HepG2 (cell line): ENCODE data around the gene PSMB11. TPM values are rescaled to one million over a fixed set of nuclear protein-coding genes. Genes with fewer than 3 reads are reported as not detected.

Source experiments
- CEBPB ChIP-seq: IDR thresholded peaks from 2 replicates; pipeline ENCODE4 v1.6.1; 2011; ENCODE audit warnings: low read depth, low read length, improper control_type of control experiment, borderline replicate concordance
- FOXK2 ChIP-seq: fragments of 450-650 bp; IDR thresholded peaks from 2 replicates; pipeline ENCODE4 v1.6.1; 2016
- HDAC2 ChIP-seq: sonication (generic); formaldehyde crosslinking; IDR thresholded peaks from 2 replicates; pipeline ENCODE4 v1.4.0; 2020; ENCODE audit warnings: missing genetic modification reagents
- HMG20A ChIP-seq: IDR thresholded peaks from 2 replicates; pipeline ENCODE4 v1.6.1; 2016; ENCODE audit warnings: borderline replicate concordance
- HMGA1 ChIP-seq: sonication (generic); formaldehyde crosslinking; conservative IDR thresholded peaks from 2 replicates; pipeline ENCODE4 v1.4.0; 2020; ENCODE audit warnings: missing genetic modification reagents
- KAT8 ChIP-seq: IDR thresholded peaks from 2 replicates; pipeline ENCODE4 v1.6.1; 2016; ENCODE audit warnings: missing genetic modification reagents, missing compliant biosample characterization
- KDM1A ChIP-seq: IDR thresholded peaks from 2 replicates; pipeline ENCODE4 v1.6.1; 2016; ENCODE audit warnings: missing compliant biosample characterization
- MZF1 ChIP-seq: sonication (generic); formaldehyde crosslinking; IDR thresholded peaks from 2 replicates; pipeline ENCODE4 v1.8.1; 2023; ENCODE audit warnings: mild to moderate bottlenecking, missing genetic modification reagents, borderline replicate concordance
- NFIB ChIP-seq: sonication (generic); formaldehyde crosslinking; IDR thresholded peaks from 2 replicates; pipeline ENCODE4 v1.9.0; 2021; ENCODE audit warnings: missing genetic modification reagents, mild to moderate bottlenecking, borderline replicate concordance
- POLR2G ChIP-seq: fragments of 200-400 bp; formaldehyde crosslinking; IDR thresholded peaks from 2 replicates; pipeline ENCODE4 v1.6.1; 2018; ENCODE audit warnings: mild to moderate bottlenecking, low read depth, low read length, moderate library complexity
- SCMH1 ChIP-seq: sonication (generic); formaldehyde crosslinking; IDR thresholded peaks from 2 replicates; pipeline ENCODE4 v1.9.0; 2021; ENCODE audit warnings: missing genetic modification reagents, mild to moderate bottlenecking, borderline replicate concordance
- SRY ChIP-seq: sonication (generic); formaldehyde crosslinking; IDR thresholded peaks from 2 replicates; pipeline ENCODE4 v1.8.0; 2022; ENCODE audit warnings: mild to moderate bottlenecking, missing genetic modification reagents
- ZFP37 ChIP-seq: sonication (generic); formaldehyde crosslinking; IDR thresholded peaks from 2 replicates; pipeline ENCODE4 v1.4.0; 2020; ENCODE audit warnings: missing genetic modification reagents, borderline replicate concordance
- ZNF556 ChIP-seq: sonication (generic); formaldehyde crosslinking; IDR thresholded peaks from 2 replicates; pipeline ENCODE4 v1.4.0; 2020; ENCODE audit warnings: mild to moderate bottlenecking, missing genetic modification reagents, borderline replicate concordance
- ZNF562 ChIP-seq: sonication (generic); formaldehyde crosslinking; IDR thresholded peaks from 2 replicates; pipeline ENCODE4 v1.8.0; 2022; ENCODE audit warnings: missing genetic modification reagents, borderline replicate concordance
- polyA plus RNA-seq, 8 experiments: library from polyadenylated mRNA; depleted of rRNA in 3 of 8; stranded (reverse) in 7 of 8; unstranded in 1 of 8; fragments of >200 nt; fragmentation: Illumina TruSeq in 4 of 8; extraction: Trizol in 4 of 8; gene quantifications; 2 replicates each; pipeline versions ENCODE4 v1.2.1 to v1.2.3, GENCODE V29; 2011 to 2016; ENCODE audit warnings: low read depth in 4 of 8, missing spikeins in 1 of 8, mixed read lengths in 1 of 8; ENCODE audit not compliant: insufficient read depth in 1 of 8
- total RNA-seq, 5 experiments: library from RNA; depleted of rRNA; stranded (reverse); fragments of >200 nt; fragmentation: Illumina TruSeq; extraction: Trizol; gene quantifications; 2 replicates each; pipeline ENCODE4 v1.2.3, GENCODE V29; 2016; ENCODE audit warnings: low read depth in 1 of 5
- TF ChIP-seq, protein P1 (sequence below): sonication (generic); formaldehyde crosslinking; IDR thresholded peaks from 2 replicates; pipeline ENCODE4 v1.4.0; 2020; ENCODE audit warnings: mild to moderate bottlenecking, missing genetic modification reagents
- TF ChIP-seq, protein P2 (sequence below): sonication (generic); formaldehyde crosslinking; conservative IDR thresholded peaks from 2 replicates; pipeline ENCODE4 v1.8.0; 2022; ENCODE audit warnings: missing genetic modification reagents
- TF ChIP-seq, protein P3 (sequence below): sonication (generic); formaldehyde crosslinking; IDR thresholded peaks from 2 replicates; pipeline ENCODE4 v1.4.0; 2020; ENCODE audit warnings: missing genetic modification reagents

PSMB11 gene
- total and polyA plus RNA-seq, 2 of the 13 experiments (the other 11 are each of a cell fraction or from before 2014, with no cell fraction given) = not detected

DNA sequence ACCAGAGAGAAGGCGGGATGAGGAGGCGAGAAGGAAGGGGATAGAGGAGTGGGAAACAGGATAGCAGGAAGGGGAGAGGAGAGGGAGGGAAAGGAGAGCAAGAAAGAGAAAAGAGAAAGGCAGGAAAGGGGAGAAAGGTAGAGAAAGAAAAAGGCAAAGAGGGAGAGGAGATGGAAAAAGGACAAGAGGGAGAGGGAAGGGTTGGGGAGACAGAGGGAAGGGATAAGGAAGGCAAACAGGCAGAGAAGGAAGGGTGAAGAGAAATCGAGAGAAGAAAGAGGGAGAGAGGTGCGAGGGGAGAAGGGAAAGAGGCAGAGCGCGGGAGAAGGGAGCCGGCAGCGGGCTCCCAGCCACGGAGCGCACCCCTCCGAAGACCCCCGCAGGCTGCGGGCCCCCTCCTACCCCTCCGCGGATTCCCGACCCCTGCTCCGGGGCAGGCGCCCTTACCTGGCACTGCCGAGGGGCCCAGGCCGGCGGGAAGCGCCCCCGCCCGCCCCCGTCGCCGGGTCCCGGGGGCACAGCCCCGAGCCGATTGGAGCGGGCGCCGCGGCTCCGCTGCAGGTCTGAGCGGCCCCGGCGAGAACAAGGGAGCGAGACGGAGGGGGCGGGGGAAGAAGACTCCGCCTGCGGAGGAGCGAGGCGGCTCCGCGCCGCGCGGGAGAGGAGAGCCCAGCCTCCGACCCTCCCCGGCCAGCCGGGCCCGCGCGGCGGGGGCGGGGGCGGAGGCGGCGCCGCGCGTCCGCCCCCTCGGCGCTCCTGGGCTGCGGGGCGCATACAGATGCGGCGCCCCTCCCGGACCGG, 15.1 kb downstream of the PSMB11 start, which contains the start of gene CDH24 (continued):
- TF ChIP-seq, protein P1, sequence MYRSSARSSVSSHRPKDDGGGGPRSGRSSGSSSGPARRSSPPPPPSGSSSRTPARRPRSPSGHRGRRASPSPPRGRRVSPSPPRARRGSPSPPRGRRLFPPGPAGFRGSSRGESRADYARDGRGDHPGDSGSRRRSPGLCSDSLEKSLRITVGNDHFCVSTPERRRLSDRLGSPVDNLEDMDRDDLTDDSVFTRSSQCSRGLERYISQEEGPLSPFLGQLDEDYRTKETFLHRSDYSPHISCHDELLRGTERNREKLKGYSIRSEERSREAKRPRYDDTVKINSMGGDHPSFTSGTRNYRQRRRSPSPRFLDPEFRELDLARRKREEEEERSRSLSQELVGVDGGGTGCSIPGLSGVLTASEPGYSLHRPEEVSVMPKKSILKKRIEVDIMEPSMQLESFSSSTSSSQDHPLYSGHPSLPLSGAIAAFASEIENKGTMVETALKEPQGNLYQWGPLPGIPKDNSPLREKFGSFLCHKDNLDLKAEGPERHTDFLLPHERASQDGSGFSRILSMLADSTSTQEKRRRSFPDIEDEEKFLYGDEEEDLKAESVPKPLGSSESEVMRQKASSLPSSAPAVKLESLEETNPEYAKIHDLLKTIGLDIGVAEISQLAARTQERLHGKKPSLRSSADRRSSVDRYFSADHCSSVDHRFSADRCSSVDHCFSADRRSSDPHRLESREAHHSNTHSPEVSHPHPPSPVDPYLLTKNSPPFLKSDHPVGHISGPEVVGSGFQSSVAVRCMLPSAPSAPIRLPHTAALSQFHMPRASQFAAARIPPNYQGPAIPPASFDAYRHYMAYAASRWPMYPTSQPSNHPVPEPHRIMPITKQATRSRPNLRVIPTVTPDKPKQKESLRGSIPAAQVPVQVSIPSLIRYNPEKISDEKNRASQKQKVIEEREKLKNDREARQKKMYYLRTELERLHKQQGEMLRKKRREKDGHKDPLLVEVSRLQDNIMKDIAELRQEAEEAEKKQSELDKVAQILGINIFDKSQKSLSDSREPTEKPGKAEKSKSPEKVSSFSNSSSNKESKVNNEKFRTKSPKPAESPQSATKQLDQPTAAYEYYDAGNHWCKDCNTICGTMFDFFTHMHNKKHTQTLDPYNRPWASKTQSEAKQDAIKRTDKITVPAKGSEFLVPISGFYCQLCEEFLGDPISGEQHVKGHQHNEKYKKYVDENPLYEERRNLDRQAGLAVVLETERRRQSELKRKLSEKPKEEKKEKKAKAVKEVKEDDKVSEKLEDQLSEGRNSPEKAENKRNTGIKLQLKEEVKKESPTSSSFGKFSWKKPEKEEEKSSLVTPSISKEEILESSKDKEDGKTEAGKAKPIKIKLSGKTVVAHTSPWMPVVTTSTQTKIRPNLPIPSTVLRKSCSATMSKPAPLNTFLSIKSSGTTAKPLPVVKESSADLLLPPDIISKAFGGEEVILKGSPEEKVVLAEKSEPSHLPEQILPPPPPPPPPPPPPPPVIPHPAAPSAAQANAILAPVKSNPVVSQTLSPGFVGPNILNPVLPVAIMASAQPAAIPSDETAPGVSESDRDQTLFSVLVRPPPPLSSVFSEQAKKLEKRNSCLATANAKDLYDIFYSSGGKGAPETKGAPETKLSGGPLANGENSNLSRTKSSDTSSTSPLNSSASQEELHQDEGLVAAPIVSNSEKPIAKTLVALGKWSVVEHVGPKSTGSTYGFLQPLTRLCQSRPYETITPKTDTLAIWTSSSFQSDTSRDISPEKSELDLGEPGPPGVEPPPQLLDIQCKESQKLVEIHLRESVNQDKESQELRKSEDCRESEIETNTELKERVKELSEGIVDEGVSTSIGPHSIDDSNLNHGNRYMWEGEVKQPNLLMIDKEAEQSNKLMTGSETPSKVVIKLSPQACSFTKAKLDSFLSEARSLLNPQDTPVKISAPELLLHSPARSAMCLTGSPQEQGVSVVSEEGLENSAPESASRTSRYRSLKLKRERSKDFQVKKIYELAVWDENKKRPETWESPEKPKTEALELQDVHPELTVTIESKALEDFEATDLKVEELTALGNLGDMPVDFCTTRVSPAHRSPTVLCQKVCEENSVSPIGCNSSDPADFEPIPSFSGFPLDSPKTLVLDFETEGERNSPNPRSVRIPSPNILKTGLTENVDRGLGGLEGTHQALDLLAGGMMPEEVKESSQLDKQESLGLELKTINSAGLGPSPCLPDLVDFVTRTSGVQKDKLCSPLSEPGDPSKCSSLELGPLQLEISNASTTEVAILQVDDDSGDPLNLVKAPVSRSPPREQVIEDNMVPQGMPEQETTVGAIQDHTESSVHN (CRISPR knock-in tag) = no peak
- no peak for TF ChIP-seq CEBPB
- TF ChIP-seq SCMH1 (CRISPR knock-in tag) = no peak
- TF ChIP-seq FOXK2 = peak; percentile 56; the same call in 1 of the 2 replicates
- no peak for TF ChIP-seq KAT8
- TF ChIP-seq ZNF556 = peak; percentile 73
- TF ChIP-seq, protein P2, sequence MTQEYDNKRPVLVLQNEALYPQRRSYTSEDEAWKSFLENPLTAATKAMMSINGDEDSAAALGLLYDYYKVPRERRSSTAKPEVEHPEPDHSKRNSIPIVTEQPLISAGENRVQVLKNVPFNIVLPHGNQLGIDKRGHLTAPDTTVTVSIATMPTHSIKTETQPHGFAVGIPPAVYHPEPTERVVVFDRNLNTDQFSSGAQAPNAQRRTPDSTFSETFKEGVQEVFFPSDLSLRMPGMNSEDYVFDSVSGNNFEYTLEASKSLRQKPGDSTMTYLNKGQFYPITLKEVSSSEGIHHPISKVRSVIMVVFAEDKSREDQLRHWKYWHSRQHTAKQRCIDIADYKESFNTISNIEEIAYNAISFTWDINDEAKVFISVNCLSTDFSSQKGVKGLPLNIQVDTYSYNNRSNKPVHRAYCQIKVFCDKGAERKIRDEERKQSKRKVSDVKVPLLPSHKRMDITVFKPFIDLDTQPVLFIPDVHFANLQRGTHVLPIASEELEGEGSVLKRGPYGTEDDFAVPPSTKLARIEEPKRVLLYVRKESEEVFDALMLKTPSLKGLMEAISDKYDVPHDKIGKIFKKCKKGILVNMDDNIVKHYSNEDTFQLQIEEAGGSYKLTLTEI (CRISPR knock-in tag) = no peak
- TF ChIP-seq KDM1A (CRISPR knock-in tag) = no peak
- no peak for TF ChIP-seq HMG20A (CRISPR knock-in tag)
- TF ChIP-seq, protein P3, sequence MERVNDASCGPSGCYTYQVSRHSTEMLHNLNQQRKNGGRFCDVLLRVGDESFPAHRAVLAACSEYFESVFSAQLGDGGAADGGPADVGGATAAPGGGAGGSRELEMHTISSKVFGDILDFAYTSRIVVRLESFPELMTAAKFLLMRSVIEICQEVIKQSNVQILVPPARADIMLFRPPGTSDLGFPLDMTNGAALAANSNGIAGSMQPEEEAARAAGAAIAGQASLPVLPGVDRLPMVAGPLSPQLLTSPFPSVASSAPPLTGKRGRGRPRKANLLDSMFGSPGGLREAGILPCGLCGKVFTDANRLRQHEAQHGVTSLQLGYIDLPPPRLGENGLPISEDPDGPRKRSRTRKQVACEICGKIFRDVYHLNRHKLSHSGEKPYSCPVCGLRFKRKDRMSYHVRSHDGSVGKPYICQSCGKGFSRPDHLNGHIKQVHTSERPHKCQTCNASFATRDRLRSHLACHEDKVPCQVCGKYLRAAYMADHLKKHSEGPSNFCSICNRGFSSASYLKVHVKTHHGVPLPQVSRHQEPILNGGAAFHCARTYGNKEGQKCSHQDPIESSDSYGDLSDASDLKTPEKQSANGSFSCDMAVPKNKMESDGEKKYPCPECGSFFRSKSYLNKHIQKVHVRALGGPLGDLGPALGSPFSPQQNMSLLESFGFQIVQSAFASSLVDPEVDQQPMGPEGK = peak; percentile 2; the same call in 1 of the 2 replicates
- no peak for TF ChIP-seq POLR2G
- peak; percentile 78; the same call in 1 of the 2 replicates for TF ChIP-seq NFIB (CRISPR knock-in tag)
- TF ChIP-seq ZNF562 (CRISPR knock-in tag) = no peak; the same call in 1 of the 2 replicates
- TF ChIP-seq ZFP37 (CRISPR knock-in tag) = no peak
- TF ChIP-seq HDAC2 (CRISPR knock-in tag) = no peak
- no peak for TF ChIP-seq HMGA1 (CRISPR knock-in tag)
- no peak for TF ChIP-seq MZF1
- TF ChIP-seq SRY (CRISPR knock-in tag) = no peak; the same call in 1 of the 2 replicates
